T follicular helper cell (primary cell): ENCODE measurements around the gene OR56B4.

Source experiments
- DNase-seq: peaks from one replicate; pipeline ENCODE4 v3.0.0-alpha.2; 2020; ENCODE audit warnings: low read depth

The OR56B4 gene

GRCh38 chr11:6151117-6151516 lies 43.6 kb downstream of the OR56B4 start:
- DNase-seq, result no peak

- no peak for DNase-seq
These were observed 44.6 kb downstream of the OR56B4 start for GRCh38 chr11:6152126-6152525.

- DNase-seq, result no peak
These were observed 49.3 kb downstream of the OR56B4 start for GRCh38 chr11:6156628-6157359.
